Activated CD4-positive, alpha-beta memory T cell treated with anti-CD3 and anti-CD28 coated beads for 36 hours (primary cell): ENCODE results near the gene CLCN7. TPM values are rescaled to one million over a fixed set of nuclear protein-coding genes. Genes with fewer than 3 reads are reported as not detected.

Experiments used
- CTCF ChIA-PET: fragments of 350-600 bp; sonication (Branson Sonifier 250); formaldehyde crosslinking; loops from one replicate; lab custom pipeline; 2021; ENCODE audit warnings: antibody characterized with exemption, inconsistent platforms; lab: Charles Lee
- POLR2A ChIA-PET: fragments of 350-600 bp; sonication (Branson Sonifier 250); formaldehyde crosslinking; loops from one replicate; lab custom pipeline; 2021; ENCODE audit warnings: antibody characterized with exemption; lab: Charles Lee
- DNase-seq: peaks from one replicate; pipeline ENCODE4 v3.0.0-alpha.2; 2020
- H3K27ac Mint-ChIP-seq: one replicate; pipeline ENCODE4 v1.8.0; 2021; ENCODE audit warnings: mixed read lengths
- H3K27me3 Mint-ChIP-seq: one replicate; pipeline ENCODE4 v1.8.0; 2021; ENCODE audit warnings: mixed read lengths
- H3K36me3 Mint-ChIP-seq: one replicate; pipeline ENCODE4 v1.8.0; 2021; ENCODE audit warnings: mixed read lengths
- H3K4me1 Mint-ChIP-seq: one replicate; pipeline ENCODE4 v1.8.0; 2021; ENCODE audit warnings: low read depth, mixed read lengths
- H3K4me3 Mint-ChIP-seq: one replicate; pipeline ENCODE4 v1.8.0; 2021; ENCODE audit warnings: mild to moderate bottlenecking, mixed read lengths
- H3K9me3 Mint-ChIP-seq: one replicate; pipeline ENCODE4 v1.8.0; 2021; ENCODE audit warnings: mixed read lengths
- intact Hi-C: fragments of 100-400 bp; cut with micrococcal nuclease; formaldehyde crosslinking; loops from one replicate; pipeline ENCODE4 v1.15.1; 2023
- total RNA-seq, 2 experiments: library from RNA; stranded (reverse); gene quantifications; one replicate each; pipeline ENCODE4 v1.2.3, GENCODE V29; 2021

CLCN7 gene
- total RNA-seq, 2 experiments from 2014 or later: 27.1 to 33.6 TPM

DNA sequence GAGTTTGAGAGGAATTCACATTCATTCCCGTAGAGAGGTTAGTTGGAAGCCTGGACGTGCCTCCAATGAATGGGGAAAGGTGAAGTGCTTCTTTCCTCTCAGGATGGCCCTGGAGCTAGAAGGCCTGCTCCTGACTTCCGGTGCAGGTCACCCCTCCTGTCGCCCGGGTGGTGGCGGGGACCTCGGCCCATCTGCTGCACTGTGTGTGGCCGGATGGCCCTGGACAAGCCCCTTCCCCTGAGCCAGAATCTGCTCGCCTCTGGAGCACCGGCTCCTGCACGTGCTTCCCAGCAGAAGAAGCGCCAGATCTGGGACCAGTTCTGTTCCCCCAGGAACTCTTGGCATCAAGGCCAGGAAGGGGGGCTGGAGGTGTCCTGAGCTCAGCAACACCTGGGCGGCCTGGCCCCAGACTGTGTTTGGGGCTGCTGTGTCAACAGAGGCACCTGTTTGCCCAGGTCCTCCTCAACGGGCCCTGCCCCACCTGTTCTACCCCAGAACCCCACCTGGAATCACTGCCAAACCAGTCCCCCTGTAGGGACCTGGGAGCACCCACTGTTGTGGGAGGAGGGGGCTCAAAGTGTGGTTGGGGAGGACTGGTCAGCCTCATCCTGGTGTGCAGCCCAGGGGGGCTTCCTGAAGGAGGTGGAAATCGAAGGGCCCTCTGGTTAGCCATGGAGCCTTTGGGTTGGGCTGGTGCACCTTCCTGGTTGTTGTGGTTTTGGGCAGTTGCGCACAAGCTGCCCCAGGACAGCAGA, 49.0 kb downstream of the CLCN7 start:
- no peak for DNase-seq
- H3K27ac Mint-ChIP-seq: no peak overlapping the region
- H3K4me3 Mint-ChIP-seq: no peak overlapping the region
- intact Hi-C loops: no loop called here
- no peaks in the 10 kb centered on the region for H3K9me3 Mint-ChIP-seq
- no peaks in the 10 kb centered on the region for H3K27me3 Mint-ChIP-seq
- H3K4me1 Mint-ChIP-seq: peaks cover 9% of the 10 kb centered on the region
- CTCF ChIA-PET: no interaction called here
- no peaks in the 10 kb centered on the region for H3K36me3 Mint-ChIP-seq
- POLR2A ChIA-PET: interaction anchor here (0.6 kb wide), 1 partner anchor 145 kb away, joined by 5 read pairs; no protein-coding TSS in a partner anchor

DNA sequence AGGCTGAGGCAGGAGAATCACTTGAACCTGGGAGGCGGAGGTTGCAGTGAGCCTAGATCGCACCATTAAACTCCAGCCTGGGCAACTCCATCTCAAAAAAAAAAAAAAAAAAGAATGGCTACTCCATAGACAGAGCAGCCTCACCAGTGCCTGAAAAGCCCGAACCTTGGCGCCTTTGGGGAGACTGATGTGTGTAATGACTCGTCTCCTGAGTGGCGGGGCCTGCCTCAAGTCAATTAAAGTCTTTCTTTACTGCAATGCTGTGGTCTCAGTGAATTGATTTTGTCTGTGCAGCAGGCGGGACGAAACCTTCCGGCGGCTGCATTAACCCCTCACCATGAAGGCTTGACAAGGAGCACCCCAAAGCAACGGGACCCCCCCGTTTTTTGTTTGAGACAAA, 50.8 kb downstream of the CLCN7 start:
- ChIA-PET CTCF (no interaction called here), POLR2A (no interaction called here)
- Mint-ChIP-seq H3K9me3 (no peaks in the 10 kb centered on the region), H3K27me3 (no peaks in the 10 kb centered on the region), H3K27ac (no peak overlapping the region), H3K4me1 (peaks cover 15% of the 10 kb centered on the region), H3K4me3 (no peak overlapping the region), H3K36me3 (peaks cover 2% of the 10 kb centered on the region)
- DNase-seq: no peak
- intact Hi-C loops: loop anchor here (5.0 kb wide), 1 partner anchor 118 kb away; no protein-coding TSS in a partner anchor

DNA sequence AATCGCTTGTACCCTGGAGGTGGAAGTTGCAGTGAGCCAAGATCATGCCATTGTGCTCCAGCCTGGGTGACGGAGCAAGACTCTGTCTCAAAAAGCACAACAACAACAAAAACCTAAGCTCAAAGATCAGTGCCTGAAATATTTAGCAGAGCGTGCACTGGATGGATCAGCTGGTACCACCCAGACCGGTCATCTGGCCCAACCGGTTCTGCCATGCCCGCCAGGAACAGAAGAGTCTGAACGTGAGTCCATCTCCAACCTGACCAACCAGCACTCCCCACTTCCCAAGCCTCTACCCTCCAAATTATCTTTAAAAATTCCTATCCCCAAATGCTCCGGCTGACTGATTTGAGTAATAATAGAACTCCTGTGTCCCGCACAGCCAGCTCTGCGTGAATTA, 52.8 kb downstream of the CLCN7 start:
- Mint-ChIP-seq H3K36me3 (peaks cover 2% of the 10 kb centered on the region), H3K27me3 (no peaks in the 10 kb centered on the region), H3K4me1 (peaks cover 23% of the 10 kb centered on the region), H3K4me3 (peak overlapping the region; percentile 87), H3K9me3 (no peaks in the 10 kb centered on the region), H3K27ac (peak overlapping the region; percentile 97)
- intact Hi-C loops: loop anchor here (5.0 kb wide), 1 partner anchor 120 kb away; no protein-coding TSS in a partner anchor
- CTCF ChIA-PET: no interaction called here
- no peak for DNase-seq
- POLR2A ChIA-PET: no interaction called here

DNA sequence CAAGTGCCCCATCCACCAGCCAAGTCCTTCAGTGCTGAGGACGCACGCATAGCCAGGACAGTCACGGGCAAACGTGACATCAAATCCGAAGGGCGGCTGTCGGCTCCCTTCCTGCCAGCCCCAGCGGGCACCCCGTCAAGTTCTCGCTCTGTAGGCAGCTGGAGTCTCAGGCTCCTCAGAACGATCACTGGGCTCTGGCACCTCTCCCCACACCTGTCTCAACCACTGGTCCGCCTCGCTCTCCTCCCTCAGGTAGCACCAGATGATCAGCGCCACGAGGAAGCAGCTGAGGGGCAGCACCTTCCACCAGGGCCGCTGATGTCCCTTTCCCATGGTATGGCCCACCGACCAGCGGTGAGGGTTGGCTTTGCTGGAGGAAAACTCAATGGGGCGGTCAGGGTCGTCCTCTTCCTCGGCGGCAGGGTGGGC, 54.7 kb downstream of the CLCN7 start:
- Mint-ChIP-seq H3K36me3 (peaks cover 2% of the 10 kb centered on the region), H3K4me1 (peaks cover 27% of the 10 kb centered on the region), H3K27me3 (no peaks in the 10 kb centered on the region), H3K4me3 (peak overlapping the region; percentile 87), H3K9me3 (no peaks in the 10 kb centered on the region), H3K27ac (peak overlapping the region; percentile 64)
- POLR2A ChIA-PET: interaction anchor here (0.7 to 1.8 kb wide), 13 partner anchors 9 to 362 kb away, joined by 3 to 14 read pairs (median 4); partner anchors contain the start of genes MAPK8IP3, TELO2 and UBE2I
- DNase-seq: peak; percentile 28
- CTCF ChIA-PET: interaction anchor here (0.8 to 1.7 kb wide), 4 partner anchors 41 to 286 kb away, joined by 3 to 6 read pairs (median 4); partner anchors contain the start of gene MAPK8IP3
- intact Hi-C loops: loop anchor here (1.0 to 5.0 kb wide), 6 partner anchors 41 to 353 kb away; partner anchors contain the start of genes CRAMP1, EME2, IFT140 and MRPS34

DNA sequence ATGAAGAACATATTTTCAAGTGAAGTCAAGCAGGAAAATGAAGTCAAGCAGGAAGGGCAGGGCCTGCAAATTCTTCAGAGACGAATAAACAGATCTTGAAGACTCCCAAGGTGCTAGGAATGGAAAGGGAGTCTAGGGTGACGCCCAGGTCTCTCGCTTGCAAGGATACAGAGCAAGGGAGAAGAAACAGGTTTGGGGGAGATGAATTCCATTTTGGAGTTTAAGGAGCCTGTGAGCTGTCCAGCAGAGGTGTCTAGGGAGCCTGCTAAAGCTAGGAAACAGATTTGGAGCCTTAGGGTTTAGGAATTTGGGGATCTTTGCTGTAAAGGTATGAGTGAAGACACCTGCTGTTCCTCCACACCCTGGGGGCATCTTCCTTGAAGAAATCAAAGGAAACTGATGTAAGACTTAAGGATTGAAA, 58.3 kb downstream of the CLCN7 start:
- ChIA-PET CTCF (interaction anchor here (0.7 kb wide), 1 partner anchor 816 kb away, joined by 4 read pairs; no protein-coding TSS in a partner anchor), POLR2A (no interaction called here)
- Mint-ChIP-seq H3K9me3 (no peaks in the 10 kb centered on the region), H3K4me3 (no peak overlapping the region), H3K4me1 (peaks cover 31% of the 10 kb centered on the region), H3K27me3 (no peaks in the 10 kb centered on the region), H3K36me3 (peaks cover 2% of the 10 kb centered on the region), H3K27ac (no peak overlapping the region)
- no peak for DNase-seq
- intact Hi-C loops: no loop called here

DNA sequence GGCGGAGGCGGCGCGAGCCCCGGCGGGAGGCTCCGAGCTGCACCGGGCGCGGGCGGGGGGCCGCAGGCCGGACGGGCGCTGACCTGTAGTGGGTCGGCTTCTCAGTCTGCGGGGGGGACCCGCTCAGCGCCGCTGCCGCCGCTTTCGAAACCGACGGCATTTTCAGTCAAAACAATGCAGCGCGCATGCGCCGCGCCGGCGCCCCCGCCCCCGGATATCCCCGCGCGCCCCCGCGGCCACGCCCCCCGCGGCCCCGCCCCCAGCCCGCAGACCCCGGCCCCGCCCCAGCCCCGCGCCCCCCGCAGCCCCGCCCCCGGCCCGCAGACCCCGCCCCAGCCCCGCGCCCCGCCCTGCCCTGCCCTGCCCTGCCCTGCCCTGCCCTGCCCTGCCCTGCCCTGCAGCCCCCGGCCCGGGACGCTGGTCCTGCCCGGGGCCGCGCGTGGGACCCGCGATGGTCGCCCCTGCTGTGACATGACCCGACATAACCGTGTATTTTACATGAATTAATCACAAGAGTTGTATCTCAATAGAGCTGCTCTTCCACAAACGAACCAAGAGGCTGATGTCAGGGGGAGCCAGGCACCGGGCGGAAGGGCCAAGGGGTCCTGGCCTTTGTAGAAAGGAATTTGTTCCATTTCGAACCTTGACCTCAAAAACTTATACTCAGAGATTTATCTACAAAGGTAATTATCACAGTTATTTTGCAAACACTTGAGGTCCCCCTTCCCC, 60.1 kb downstream of the CLCN7 start, which contains the start of gene UNKL:
TSS of gene UNKL (minus strand) at position 173 of the 729 bp plus-strand sequence. CDS start at position 160, 13 bp downstream.
- Mint-ChIP-seq H3K27ac (peak within 1 kb of the TSS; percentile 80), H3K4me1 (peaks cover 23% of the 10 kb centered on the region), H3K27me3 (no peaks in the 10 kb centered on the region), H3K4me3 (peak within 1 kb of the TSS; percentile 83), H3K36me3 (no peaks in the 10 kb centered on the region), H3K9me3 (no peaks in the 10 kb centered on the region)
- CTCF ChIA-PET: no interaction called here
- DNase-seq: peak; percentile 89
- intact Hi-C loops: loop anchor here (5.0 kb wide), 1 partner anchor 52 kb away; no protein-coding TSS in a partner anchor
- POLR2A ChIA-PET: no interaction called here

DNA sequence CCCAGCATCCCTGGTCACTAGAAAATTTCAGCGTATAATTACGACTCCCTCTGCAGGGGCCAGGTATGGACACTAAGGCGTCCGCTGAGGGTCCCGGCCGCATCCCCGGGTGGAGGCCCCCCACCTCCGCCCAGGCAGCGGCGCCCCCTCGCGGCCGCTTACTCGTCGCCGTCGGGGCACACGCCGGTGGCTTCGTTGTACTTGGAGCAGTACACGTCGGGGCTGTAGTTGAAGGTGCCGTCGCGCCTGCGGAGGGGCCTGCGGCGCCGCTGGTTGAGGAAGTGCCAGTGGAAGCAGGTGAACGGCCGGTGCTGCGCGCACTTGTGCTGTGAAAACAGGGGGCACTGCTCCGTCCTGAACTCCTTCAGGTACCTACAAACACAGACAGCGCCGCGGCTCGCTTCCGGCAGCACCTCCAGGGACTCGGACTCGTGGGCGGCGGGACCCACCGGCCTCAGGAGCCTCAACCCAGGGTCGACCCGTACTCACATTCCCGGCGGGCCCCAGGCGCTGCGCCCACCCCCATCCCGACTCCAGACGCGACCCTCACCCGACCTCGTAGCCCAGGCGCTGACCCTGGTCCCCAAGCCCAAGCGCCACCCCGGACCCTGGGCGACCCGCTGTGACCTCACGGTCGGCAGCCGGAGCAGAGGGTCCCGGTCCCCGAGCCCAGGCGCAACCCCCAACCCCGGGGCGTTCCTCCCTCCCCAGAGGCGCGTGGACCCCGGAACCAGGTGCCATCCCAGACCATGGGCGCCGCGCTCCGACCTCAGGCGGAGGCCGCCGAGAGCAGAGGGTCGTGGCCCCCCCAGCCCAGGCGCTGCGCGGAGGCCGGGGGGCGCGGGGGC, 60.9 kb downstream of the CLCN7 start:
- no peaks in the 10 kb centered on the region for H3K36me3 Mint-ChIP-seq
- CTCF ChIA-PET: no interaction called here

DNA sequence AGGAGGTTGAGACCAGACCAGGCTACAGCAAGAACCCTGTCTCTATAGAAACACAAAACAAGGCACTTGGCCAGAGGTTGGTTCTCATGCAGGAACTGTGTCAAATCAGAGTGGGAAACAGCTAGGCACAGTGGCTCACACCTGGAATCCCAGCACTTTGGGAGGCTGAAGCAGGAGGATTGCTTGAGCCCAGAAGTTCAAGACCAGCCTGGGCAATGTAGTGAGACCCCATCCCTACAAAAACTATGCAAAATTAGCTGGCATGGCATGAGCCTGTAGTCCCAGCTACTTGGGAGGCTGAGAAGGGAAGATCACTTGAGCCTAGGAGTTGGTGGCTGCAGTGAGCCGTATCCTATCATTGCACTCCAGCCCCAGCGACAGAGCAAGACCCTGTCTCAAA, 62.0 kb downstream of the CLCN7 start:
- Mint-ChIP-seq H3K4me3 (no peak overlapping the region), H3K4me1 (peaks cover 25% of the 10 kb centered on the region), H3K36me3 (no peaks in the 10 kb centered on the region), H3K27ac (no peak overlapping the region), H3K9me3 (no peaks in the 10 kb centered on the region), H3K27me3 (no peaks in the 10 kb centered on the region)
- CTCF ChIA-PET: interaction anchor here (1.1 to 1.3 kb wide), 2 partner anchors 34 to 293 kb away, joined by 3 read pairs; partner anchors contain the start of gene MAPK8IP3
- intact Hi-C loops: loop anchor here (5.0 kb wide), 1 partner anchor 51 kb away; no protein-coding TSS in a partner anchor
- POLR2A ChIA-PET: no interaction called here
- no peak for DNase-seq

More for the DNA sequence above, 60.9 kb downstream of the CLCN7 start:
- no peaks in the 10 kb centered on the region for H3K9me3 Mint-ChIP-seq
- H3K4me3 Mint-ChIP-seq: peak overlapping the region; percentile 83
- POLR2A ChIA-PET: no interaction called here
- H3K4me1 Mint-ChIP-seq: peaks cover 26% of the 10 kb centered on the region
- intact Hi-C loops: loop anchor here (5.0 kb wide), 1 partner anchor 52 kb away; no protein-coding TSS in a partner anchor
- no peaks in the 10 kb centered on the region for H3K27me3 Mint-ChIP-seq
- DNase-seq: peak; percentile 82
- H3K27ac Mint-ChIP-seq: peak overlapping the region; percentile 80

DNA sequence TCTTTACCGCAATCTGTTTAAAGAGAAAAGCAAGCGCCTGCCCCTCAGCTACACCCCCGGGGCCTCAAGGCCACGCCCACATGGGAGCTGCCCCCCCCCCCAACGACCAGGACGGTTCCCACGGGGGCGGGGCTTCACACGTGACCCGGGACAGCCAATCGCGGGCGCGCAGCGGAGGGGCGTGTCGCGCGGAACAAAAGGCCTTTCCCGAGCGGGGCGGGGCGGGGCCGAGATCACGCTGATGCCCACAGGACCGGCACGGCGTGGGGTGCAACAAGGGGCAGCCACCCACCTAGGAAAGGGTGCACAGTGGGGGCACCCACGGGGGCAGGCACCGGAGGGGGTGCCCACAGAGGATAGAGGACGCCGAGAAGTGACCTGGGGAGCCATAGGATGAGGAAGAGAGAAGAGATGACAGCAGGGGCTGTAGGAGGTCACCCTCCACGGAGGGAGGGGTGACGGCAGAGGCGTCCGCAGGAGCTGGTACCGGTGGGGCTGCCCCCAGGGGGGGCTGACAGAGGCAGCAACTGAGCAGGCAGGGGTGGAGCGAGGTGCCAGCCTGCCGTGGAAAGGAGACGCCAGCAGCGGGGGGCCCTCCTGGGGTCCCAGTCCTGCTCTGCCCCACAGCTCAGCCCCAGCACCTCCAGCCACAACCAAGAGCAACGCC, 66.5 kb downstream of the CLCN7 start:
- no peaks in the 10 kb centered on the region for H3K27me3 Mint-ChIP-seq
- CTCF ChIA-PET: interaction anchor here (0.6 kb wide), 3 partner anchors 45 to 107 kb away, joined by 3 to 5 read pairs (median 3); no protein-coding TSS in a partner anchor
- peaks cover 21% of the 10 kb centered on the region for H3K4me1 Mint-ChIP-seq
- DNase-seq: peak; percentile 95
- POLR2A ChIA-PET: interaction anchor here (1.0 to 1.7 kb wide), 2 partner anchors 13 to 44 kb away, joined by 4 to 5 read pairs; partner anchors contain the start of gene UQCC4
- H3K27ac Mint-ChIP-seq: no peak overlapping the region
- H3K4me3 Mint-ChIP-seq: peak overlapping the region; percentile 69
- H3K36me3 Mint-ChIP-seq: peaks cover 2% of the 10 kb centered on the region
- intact Hi-C loops: no loop called here
- H3K9me3 Mint-ChIP-seq: no peaks in the 10 kb centered on the region

DNA sequence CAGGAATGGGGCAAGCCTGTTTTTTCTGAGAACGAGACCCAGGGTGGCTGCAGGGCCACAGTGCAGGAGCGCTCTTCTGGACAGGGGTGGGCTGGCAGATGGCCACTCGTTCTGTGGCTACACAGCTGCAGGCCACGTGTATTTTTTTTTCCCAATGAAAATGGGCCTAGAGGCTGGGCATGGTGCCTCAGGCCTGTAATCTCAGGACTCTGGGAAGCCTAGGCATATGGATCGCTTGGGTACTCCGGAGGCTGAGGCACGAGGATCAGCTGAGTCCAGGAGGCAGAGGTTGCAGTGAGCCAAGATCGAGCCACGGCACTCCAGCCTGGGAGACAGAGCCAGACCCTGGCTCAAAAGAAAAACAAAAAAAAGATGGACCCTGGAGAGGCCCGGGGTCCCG, 67.1 kb downstream of the CLCN7 start:
- CTCF ChIA-PET: interaction anchor here (0.6 to 1.2 kb wide), 5 partner anchors 45 to 557 kb away, joined by 3 to 5 read pairs (median 3); partner anchors contain the start of gene RPS2
- Mint-ChIP-seq H3K36me3 (peaks cover 2% of the 10 kb centered on the region), H3K9me3 (no peaks in the 10 kb centered on the region), H3K27ac (no peak overlapping the region), H3K4me1 (peaks cover 21% of the 10 kb centered on the region), H3K27me3 (no peaks in the 10 kb centered on the region), H3K4me3 (peak overlapping the region; percentile 35)
- intact Hi-C loops: no loop called here
- POLR2A ChIA-PET: interaction anchor here (1.0 to 1.7 kb wide), 2 partner anchors 13 to 43 kb away, joined by 4 to 5 read pairs; partner anchors contain the start of gene UQCC4
- no peak for DNase-seq
